Natural killer cell (primary cell): Measurements from ENCODE around the gene COL23A1. TPM values are rescaled to one million over a fixed set of nuclear protein-coding genes. Genes with fewer than 3 reads are reported as not detected.

Experiments
- ATAC-seq, 3 donors: fragments of 150-1000 bp in 2 of 3; fragments of 200-7000 bp in 1 of 3; cut with Tn5 transposase; 1 replicate in 1 of 3; 2 replicates in 2 of 3; pipeline ENCODE4 v1.10.0; 2021; ENCODE audit warnings: mild to moderate bottlenecking in 2 of 3, moderate library complexity in 2 of 3
- DNase-seq, 2 donors: peaks; one replicate each; pipeline versions ENCODE4 v3.0.0 to v3.0.0-alpha.2; 2013 to 2021; ENCODE audit warnings: mixed read lengths in 1 of 2
- H3K27ac ChIP-seq: one replicate; pipeline ENCODE4 v1.5.1; 2013; ENCODE audit warnings: mild to moderate bottlenecking, low read length
- H3K27me3 ChIP-seq: one replicate; pipeline ENCODE4 v1.6.1; 2013; ENCODE audit warnings: low read length; ENCODE audit not compliant: control insufficient read depth, insufficient read depth
- H3K36me3 ChIP-seq: one replicate; pipeline ENCODE4 v1.6.1; 2013; ENCODE audit warnings: low read length; ENCODE audit not compliant: control insufficient read depth, insufficient read depth
- H3K4me1 ChIP-seq: one replicate; pipeline ENCODE4 v1.6.1; 2013; ENCODE audit warnings: low read length; ENCODE audit not compliant: control insufficient read depth, insufficient read depth
- H3K4me3 ChIP-seq: one replicate; pipeline ENCODE4 v1.5.1; 2013; ENCODE audit warnings: low read length
- H3K9me3 ChIP-seq: one replicate; pipeline ENCODE4 v1.6.1; 2013; ENCODE audit warnings: low read length; ENCODE audit not compliant: control insufficient read depth, insufficient read depth
- H3K27ac Mint-ChIP-seq, 2 donors: one replicate each; pipeline ENCODE4 v1.8.0; 2022; ENCODE audit warnings: mild to moderate bottlenecking in 2 of 2, mixed read lengths in 2 of 2, moderate library complexity in 1 of 2
- H3K27me3 Mint-ChIP-seq, 2 donors: one replicate each; pipeline ENCODE4 v1.8.0; 2022; ENCODE audit warnings: low read depth in 2 of 2, mixed read lengths in 2 of 2
- H3K36me3 Mint-ChIP-seq: one replicate; pipeline ENCODE4 v1.8.0; 2022; ENCODE audit warnings: mixed read lengths
- H3K4me1 Mint-ChIP-seq, 2 donors: one replicate each; pipeline ENCODE4 v1.8.0; 2022; ENCODE audit warnings: mixed read lengths in 2 of 2
- H3K4me3 Mint-ChIP-seq: one replicate; pipeline ENCODE4 v1.8.0; 2022; ENCODE audit warnings: mild to moderate bottlenecking, moderate library complexity, mixed read lengths
- H3K9me3 Mint-ChIP-seq, 2 donors: one replicate each; pipeline ENCODE4 v1.8.0; 2022; ENCODE audit warnings: mixed read lengths in 2 of 2
- WGBS: methylation state at CpG from one replicate; pipeline ENCODE4 v1.1.7; 2013; ENCODE audit warnings: missing lambda C conversion rate; ENCODE audit not compliant: insufficient coverage; 5-methylcytosine and 5-hydroxymethylcytosine counted together
- intact Hi-C: fragments of 100-400 bp; cut with micrococcal nuclease; formaldehyde crosslinking; loops from one replicate; pipeline ENCODE4 v1.14.2; 2022
- total RNA-seq, 4 donors: library from RNA; stranded (reverse); fragments of 120-200 nt in 1 of 4; gene quantifications; one replicate each; pipeline versions ENCODE4 v1.2.3 to v1.2.4, GENCODE V29; 2013 to 2022
- TF ChIP-seq, protein P1 (sequence below): fragments of 200-600 bp; IDR thresholded peaks from one replicate; pipeline ENCODE4 v1.8.0; 2022; ENCODE audit warnings: antibody characterized with exemption

The COL23A1 gene
- total RNA-seq, 3 donors from 2014 or later (not counting 1 experiment from before 2014, with no cell fraction given) = 0.15 TPM; not detected in 2

GRCh38 chr5:178310130-178310865 lies 279.9 kb downstream of the COL23A1 start:
- DNase-seq (no peak), ATAC-seq (no peak)
- no peaks in the 10 kb centered on the region for H3K9me3 Mint-ChIP-seq
- no peak overlapping the region for H3K27ac Mint-ChIP-seq
- intact Hi-C loops = no loop called here
- H3K27me3 ChIP-seq = no peaks in the 10 kb centered on the region
- TF ChIP-seq, protein P1, sequence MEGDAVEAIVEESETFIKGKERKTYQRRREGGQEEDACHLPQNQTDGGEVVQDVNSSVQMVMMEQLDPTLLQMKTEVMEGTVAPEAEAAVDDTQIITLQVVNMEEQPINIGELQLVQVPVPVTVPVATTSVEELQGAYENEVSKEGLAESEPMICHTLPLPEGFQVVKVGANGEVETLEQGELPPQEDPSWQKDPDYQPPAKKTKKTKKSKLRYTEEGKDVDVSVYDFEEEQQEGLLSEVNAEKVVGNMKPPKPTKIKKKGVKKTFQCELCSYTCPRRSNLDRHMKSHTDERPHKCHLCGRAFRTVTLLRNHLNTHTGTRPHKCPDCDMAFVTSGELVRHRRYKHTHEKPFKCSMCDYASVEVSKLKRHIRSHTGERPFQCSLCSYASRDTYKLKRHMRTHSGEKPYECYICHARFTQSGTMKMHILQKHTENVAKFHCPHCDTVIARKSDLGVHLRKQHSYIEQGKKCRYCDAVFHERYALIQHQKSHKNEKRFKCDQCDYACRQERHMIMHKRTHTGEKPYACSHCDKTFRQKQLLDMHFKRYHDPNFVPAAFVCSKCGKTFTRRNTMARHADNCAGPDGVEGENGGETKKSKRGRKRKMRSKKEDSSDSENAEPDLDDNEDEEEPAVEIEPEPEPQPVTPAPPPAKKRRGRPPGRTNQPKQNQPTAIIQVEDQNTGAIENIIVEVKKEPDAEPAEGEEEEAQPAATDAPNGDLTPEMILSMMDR = no peak
- no peak overlapping the region for H3K27ac ChIP-seq
- H3K9me3 ChIP-seq = no peaks in the 10 kb centered on the region
- H3K4me3 Mint-ChIP-seq = no peak overlapping the region
- H3K27me3 Mint-ChIP-seq = peaks cover 6 to 10% of the 10 kb centered on the region in 2 donors
- no peaks in the 10 kb centered on the region for H3K4me1 Mint-ChIP-seq
- H3K4me3 ChIP-seq = no peak overlapping the region
- H3K36me3 Mint-ChIP-seq = no peaks in the 10 kb centered on the region
- H3K4me1 ChIP-seq = no peaks in the 10 kb centered on the region
- H3K36me3 ChIP-seq = no peaks in the 10 kb centered on the region
- 93% methylated on average over 17 of the region's 17 CpGs for WGBS

GRCh38 chr5:178309271-178310013 lies 280.8 kb downstream of the COL23A1 start:
- DNase-seq = no peak
- H3K4me1 Mint-ChIP-seq = no peaks in the 10 kb centered on the region
- H3K9me3 Mint-ChIP-seq = no peaks in the 10 kb centered on the region
- Histone ChIP-seq H3K27me3 (no peaks in the 10 kb centered on the region), H3K36me3 (no peaks in the 10 kb centered on the region), H3K27ac (no peak overlapping the region), H3K4me3 (no peak overlapping the region), H3K4me1 (no peaks in the 10 kb centered on the region), H3K9me3 (no peaks in the 10 kb centered on the region)
- TF ChIP-seq, protein P1 = no peak
- H3K27ac Mint-ChIP-seq = no peak overlapping the region
- peaks cover 8 to 10% of the 10 kb centered on the region in 2 donors for H3K27me3 Mint-ChIP-seq
- 88% methylated on average over 18 of the region's 18 CpGs for WGBS
- no peaks in the 10 kb centered on the region for H3K36me3 Mint-ChIP-seq
- no peak for ATAC-seq
- no peak overlapping the region for H3K4me3 Mint-ChIP-seq
- intact Hi-C loops = no loop called here

GRCh38 chr5:178308541-178309092 lies 281.6 kb downstream of the COL23A1 start:
- H3K9me3 ChIP-seq = no peaks in the 10 kb centered on the region
- no peaks in the 10 kb centered on the region for H3K4me1 Mint-ChIP-seq
- H3K4me3 Mint-ChIP-seq = no peak overlapping the region
- no peak overlapping the region for H3K4me3 ChIP-seq
- no peak overlapping the region for H3K27ac Mint-ChIP-seq
- ATAC-seq = no peak
- no peaks in the 10 kb centered on the region for H3K36me3 ChIP-seq
- no peaks in the 10 kb centered on the region for H3K4me1 ChIP-seq
- H3K36me3 Mint-ChIP-seq = no peaks in the 10 kb centered on the region
- no peaks in the 10 kb centered on the region for H3K9me3 Mint-ChIP-seq
- DNase-seq = no peak
- no peaks in the 10 kb centered on the region for H3K27me3 ChIP-seq
- no peak overlapping the region for H3K27ac ChIP-seq
- 88% methylated on average over 18 of the region's 18 CpGs for WGBS
- H3K27me3 Mint-ChIP-seq = peaks cover 8 to 12% of the 10 kb centered on the region in 2 donors
- TF ChIP-seq, protein P1 = no peak
- intact Hi-C loops = no loop called here
